Measurements from ENCODE around the gene CPEB2.

- no peak; the same call in 1 of the 2 replicates for TF ChIP-seq POLR2AphosphoS5 (IDR thresholded peaks at IDR 0.05; ENCODE audit: low read depth, low read length)
- TF ChIP-seq POLR2A (IDR thresholded peaks at IDR 0.05; ENCODE audit: low read depth, low read length): peak; percentile 5; the same call in 1 of the 2 replicates
- peak; percentile 65; the same call in 1 of the 2 replicates for TF ChIP-seq TAF1 (IDR thresholded peaks at IDR 0.05; ENCODE audit: borderline replicate concordance, low read depth, low read length)
Observed at GRCh38 chr4:15002659-15003400, 549 bp downstream of the CPEB2 start.

Data from GM12892 (cell line).